ENCODE data around the gene SUMO3.

Gene SUMO3

GRCh38 chr21:44838039-44838895 lies 20.4 kb upstream of the SUMO3 start:
- Histone ChIP-seq H3K36me3 (no peaks in the 10 kb centered on the region), H3K4me1 (no peaks in the 10 kb centered on the region; the same call in 1 of the 2 replicates), H3K27me3 (no peaks in the 10 kb centered on the region), H3K4me3 (ENCODE audit: low read depth, low read length) (no peak overlapping the region), H3K9me3 (no peaks in the 10 kb centered on the region)
- no peak for DNase-seq
- TF ChIP-seq CTCF (IDR thresholded peaks at IDR 0.05; ENCODE audit: low read depth, low read length), result no peak

GRCh38 chr21:44837537-44837936 lies 19.7 kb upstream of the SUMO3 start:
- Histone ChIP-seq H3K4me3 (ENCODE audit: low read depth, low read length) (no peak overlapping the region), H3K27me3 (no peaks in the 10 kb centered on the region), H3K36me3 (no peaks in the 10 kb centered on the region), H3K4me1 (no peaks in the 10 kb centered on the region; the same call in 1 of the 2 replicates), H3K9me3 (no peaks in the 10 kb centered on the region)
- no peak for TF ChIP-seq CTCF (IDR thresholded peaks at IDR 0.05; ENCODE audit: low read depth, low read length)
- DNase-seq, result no peak

- H3K36me3 ChIP-seq, result no peaks in the 10 kb centered on the region
- no peak for DNase-seq
- no peaks in the 10 kb centered on the region for H3K27me3 ChIP-seq
- TF ChIP-seq CTCF (IDR thresholded peaks at IDR 0.05; ENCODE audit: low read depth, low read length), result no peak
- no peaks in the 10 kb centered on the region; the same call in 1 of the 2 replicates for H3K4me1 ChIP-seq
- H3K4me3 ChIP-seq (ENCODE audit: low read depth, low read length), result no peak overlapping the region
- H3K9me3 ChIP-seq, result no peaks in the 10 kb centered on the region
Measured at GRCh38 chr21:44836666-44837471, 19.0 kb upstream of the SUMO3 start.

GRCh38 chr21:44836349-44836665 lies 18.4 kb upstream of the SUMO3 start:
- no peaks in the 10 kb centered on the region; the same call in 1 of the 2 replicates for H3K4me1 ChIP-seq
- TF ChIP-seq CTCF (IDR thresholded peaks at IDR 0.05; ENCODE audit: low read depth, low read length), result no peak
- H3K9me3 ChIP-seq, result no peaks in the 10 kb centered on the region
- no peak overlapping the region for H3K4me3 ChIP-seq (ENCODE audit: low read depth, low read length)
- no peaks in the 10 kb centered on the region for H3K36me3 ChIP-seq
- DNase-seq, result no peak
- H3K27me3 ChIP-seq, result no peaks in the 10 kb centered on the region

- Histone ChIP-seq H3K27me3 (no peaks in the 10 kb centered on the region), H3K4me3 (ENCODE audit: low read depth, low read length) (no peak overlapping the region), H3K36me3 (no peaks in the 10 kb centered on the region), H3K4me1 (no peaks in the 10 kb centered on the region; the same call in 1 of the 2 replicates), H3K9me3 (no peaks in the 10 kb centered on the region)
- DNase-seq, result no peak
- TF ChIP-seq CTCF (IDR thresholded peaks at IDR 0.05; ENCODE audit: low read depth, low read length), result no peak
Measured at GRCh38 chr21:44835647-44835973, 17.7 kb upstream of the SUMO3 start.
